ENCODE data around the gene PSME4. TPM values are rescaled to one million over a fixed set of nuclear protein-coding genes. Genes with fewer than 3 reads are reported as not detected.
"Not testable (repeated sequence)": the region's sequence is repeated elsewhere in the genome, so short reads cannot be mapped to it uniquely, and the experiment has no call there.

The PSME4 gene
- total RNA-seq, 2 experiments from 2014 or later: 51.7 to 54.4 TPM

- no peak for TF ChIP-seq CTCF (IDR thresholded peaks at IDR 0.05)
- ChIA-PET POLR2A (interaction anchor here (1.0 kb wide), 1 partner anchor 12 kb away, joined by 3 read pairs; no protein-coding TSS in a partner anchor), CTCF (interaction anchor here (1.0 to 1.6 kb wide), 2 partner anchors 11 to 12 kb away, joined by 3 to 4 read pairs; no protein-coding TSS in a partner anchor)
- Mint-ChIP-seq H3K4me3 (no peak overlapping the region), H3K27ac (no peak overlapping the region), H3K36me3 (ENCODE audit: low read depth) (peaks cover 27% of the 10 kb centered on the region), H3K4me1 (ENCODE audit: low read depth) (peaks cover 23% of the 10 kb centered on the region), H3K9me3 (no peaks in the 10 kb centered on the region), H3K27me3 (no peaks in the 10 kb centered on the region)
- ATAC-seq (no peak), DNase-seq (no peak)
- intact Hi-C loops (cut with micrococcal nuclease): no loop called here
Observed at GRCh38 chr2:53941749-53942148, 29.0 kb downstream of the PSME4 start.

GRCh38 chr2:53939656-53940055 is 31.1 kb downstream of the PSME4 start:
- Mint-ChIP-seq H3K4me1 (ENCODE audit: low read depth) (peaks cover 13% of the 10 kb centered on the region), H3K9me3 (no peaks in the 10 kb centered on the region), H3K4me3 (no peak overlapping the region), H3K27ac (no peak overlapping the region), H3K36me3 (ENCODE audit: low read depth) (peaks cover 18% of the 10 kb centered on the region), H3K27me3 (no peaks in the 10 kb centered on the region)
- TF ChIP-seq CTCF (IDR thresholded peaks at IDR 0.05): no peak
- intact Hi-C loops (cut with micrococcal nuclease): no loop called here
- ATAC-seq (no peak), DNase-seq (no peak)
- ChIA-PET POLR2A (no interaction called here), CTCF (no interaction called here)

- Mint-ChIP-seq H3K27ac (no peak overlapping the region), H3K27me3 (no peaks in the 10 kb centered on the region), H3K36me3 (ENCODE audit: low read depth) (peaks cover 22% of the 10 kb centered on the region), H3K4me3 (no peak overlapping the region), H3K9me3 (no peaks in the 10 kb centered on the region), H3K4me1 (ENCODE audit: low read depth) (peaks cover 13% of the 10 kb centered on the region)
- TF ChIP-seq CTCF (IDR thresholded peaks at IDR 0.05): no peak
- ChIA-PET CTCF (no interaction called here), POLR2A (no interaction called here)
- ATAC-seq (no peak), DNase-seq (no peak)
- intact Hi-C loops (cut with micrococcal nuclease): no loop called here
Observed at GRCh38 chr2:53938904-53939303, 31.9 kb downstream of the PSME4 start.

- no peaks in the 10 kb centered on the region for H3K27me3 Mint-ChIP-seq
- no peaks in the 10 kb centered on the region for H3K9me3 Mint-ChIP-seq
- H3K4me3 Mint-ChIP-seq: no peak overlapping the region
- H3K27ac Mint-ChIP-seq: no peak overlapping the region
- DNase-seq: no peak
- intact Hi-C loops (cut with micrococcal nuclease): no loop called here
- TF ChIP-seq CTCF (IDR thresholded peaks at IDR 0.05): no peak
- no peak for ATAC-seq
- ChIA-PET POLR2A (no interaction called here), CTCF (no interaction called here)
- peaks cover 34% of the 10 kb centered on the region for H3K36me3 Mint-ChIP-seq (ENCODE audit: low read depth)
- H3K4me1 Mint-ChIP-seq (ENCODE audit: low read depth): peaks cover 5% of the 10 kb centered on the region
Observed at GRCh38 chr2:53933329-53933728, 37.5 kb downstream of the PSME4 start.

GRCh38 chr2:53926321-53926720 is 44.5 kb downstream of the PSME4 start:
- peaks cover 49% of the 10 kb centered on the region for H3K36me3 Mint-ChIP-seq (ENCODE audit: low read depth)
- H3K27ac Mint-ChIP-seq; H3K9me3 Mint-ChIP-seq; CTCF ChIA-PET; H3K4me1 Mint-ChIP-seq (ENCODE audit: low read depth); intact Hi-C loops (cut with micrococcal nuclease); H3K4me3 Mint-ChIP-seq; H3K27me3 Mint-ChIP-seq; POLR2A ChIA-PET; DNase-seq; ATAC-seq: not testable (repeated sequence)

GRCh38 chr2:53913721-53914120 is 57.1 kb downstream of the PSME4 start:
- ChIA-PET CTCF (interaction anchor here (0.7 kb wide), 1 partner anchor 41 kb away, joined by 3 read pairs; no protein-coding TSS in a partner anchor), POLR2A (interaction anchor here (0.6 to 1.4 kb wide), 2 partner anchors 17 to 18 kb away, joined by 3 read pairs; no protein-coding TSS in a partner anchor)
- H3K27ac Mint-ChIP-seq: peak overlapping the region; percentile 86

More at GRCh38 chr2:53913721-53914120, 57.1 kb downstream of the PSME4 start:
- Mint-ChIP-seq H3K27me3 (no peaks in the 10 kb centered on the region), H3K4me1 (ENCODE audit: low read depth) (peaks cover 11% of the 10 kb centered on the region), H3K36me3 (ENCODE audit: low read depth) (peaks cover 26% of the 10 kb centered on the region), H3K9me3 (no peaks in the 10 kb centered on the region), H3K4me3 (no peak overlapping the region)
- ATAC-seq: peak; percentile 100
- peak; percentile 74 for DNase-seq
- intact Hi-C loops (cut with micrococcal nuclease): no loop called here
- no peak for TF ChIP-seq CTCF (IDR thresholded peaks at IDR 0.05)
